Islet of Langerhans (tissue), 1 donor: Measurements from ENCODE around the gene EBP.

Experiments used
- FAIRE-seq: peaks from one replicate; lab custom pipeline; 2011; peaks lifted over from hg19 to GRCh38; lab: Jason Lieb, UNC

Gene EBP

GRCh38 chrX:48521353-48522243, at the start of gene EBP:
Gene EBP (plus strand): TSS chrX:48521808. CDS start chrX:48523772, 1,964 bp downstream.
- FAIRE-seq = no peak

DNA sequence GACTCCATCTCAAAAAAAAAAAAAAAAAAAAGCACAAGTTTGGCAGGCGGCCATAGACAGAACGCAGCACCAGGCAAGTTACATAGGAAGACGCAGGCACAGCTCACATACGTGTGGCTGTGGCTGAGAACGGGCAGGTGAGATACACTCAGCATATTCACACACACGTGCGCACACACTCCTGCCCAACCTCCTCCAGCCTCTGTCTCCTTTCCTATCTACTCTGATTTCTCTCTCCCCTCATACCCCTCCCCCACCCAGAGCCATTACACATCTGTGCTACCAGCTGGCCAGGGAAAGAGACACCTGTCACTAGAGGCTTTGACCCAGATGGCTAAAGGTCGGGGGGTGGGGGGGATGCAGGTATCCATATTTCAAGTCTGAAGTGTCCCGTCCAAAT, 49.4 kb upstream of the EBP start:
- no peak for FAIRE-seq

GRCh38 chrX:48472851-48473703, 48.5 kb upstream of the EBP start:
- no peak for FAIRE-seq

DNA sequence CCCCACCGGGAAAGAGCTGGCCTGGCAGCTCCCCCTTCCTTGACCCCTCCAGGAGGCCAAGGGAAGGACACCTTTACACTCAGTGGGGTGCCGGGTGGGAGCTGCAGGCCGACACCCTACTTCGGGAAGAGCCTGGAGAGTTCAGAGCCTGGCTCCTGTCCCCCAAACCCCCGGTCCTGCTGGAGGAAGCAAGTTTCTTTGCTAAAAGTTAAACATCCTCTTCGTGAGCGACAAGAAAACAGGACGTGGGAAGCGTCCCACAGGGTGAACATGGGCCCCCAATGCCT, 48.0 kb upstream of the EBP start:
- no peak for FAIRE-seq

DNA sequence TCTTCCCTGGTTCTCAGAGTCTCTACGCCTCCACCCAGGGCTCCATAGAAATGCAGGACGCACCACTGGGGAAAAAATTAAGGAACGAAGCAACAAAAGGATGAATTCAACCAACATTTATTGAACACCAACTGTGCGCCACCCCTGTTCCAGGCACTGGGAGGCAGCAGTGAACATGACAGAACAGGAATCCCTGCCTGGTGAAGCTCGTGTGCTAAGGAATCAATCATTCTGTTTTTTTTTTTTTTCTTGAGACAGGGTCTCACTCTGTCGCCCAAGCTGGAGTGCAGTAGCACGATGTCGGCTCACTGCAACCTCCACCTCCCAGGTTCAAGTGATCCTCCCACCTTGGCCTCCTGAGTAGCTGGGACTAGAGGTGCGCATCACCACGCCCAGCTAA, 47.5 kb upstream of the EBP start:
- FAIRE-seq = no peak

- no peak for FAIRE-seq
These were observed 47.0 kb upstream of the EBP start for GRCh38 chrX:48474581-48474980.

DNA sequence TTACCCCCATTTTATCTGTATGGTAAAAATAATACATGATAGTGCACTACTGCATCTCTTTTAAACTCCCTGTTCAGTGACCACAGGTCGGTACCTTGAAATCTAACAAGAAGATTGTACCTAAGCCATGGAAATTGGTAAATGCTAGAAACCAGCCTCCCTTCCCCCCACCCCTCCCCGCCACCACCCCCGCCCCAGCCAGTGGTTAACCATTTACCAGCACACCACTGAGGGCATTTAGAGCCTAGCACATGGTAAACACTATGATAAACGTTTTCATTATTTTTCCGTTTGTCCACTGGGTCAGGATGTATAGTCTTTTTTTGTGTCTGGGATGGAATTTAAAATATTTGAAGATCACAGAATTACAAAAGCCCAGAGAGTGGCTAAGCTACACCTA, 46.3 kb upstream of the EBP start:
- FAIRE-seq = no peak

DNA sequence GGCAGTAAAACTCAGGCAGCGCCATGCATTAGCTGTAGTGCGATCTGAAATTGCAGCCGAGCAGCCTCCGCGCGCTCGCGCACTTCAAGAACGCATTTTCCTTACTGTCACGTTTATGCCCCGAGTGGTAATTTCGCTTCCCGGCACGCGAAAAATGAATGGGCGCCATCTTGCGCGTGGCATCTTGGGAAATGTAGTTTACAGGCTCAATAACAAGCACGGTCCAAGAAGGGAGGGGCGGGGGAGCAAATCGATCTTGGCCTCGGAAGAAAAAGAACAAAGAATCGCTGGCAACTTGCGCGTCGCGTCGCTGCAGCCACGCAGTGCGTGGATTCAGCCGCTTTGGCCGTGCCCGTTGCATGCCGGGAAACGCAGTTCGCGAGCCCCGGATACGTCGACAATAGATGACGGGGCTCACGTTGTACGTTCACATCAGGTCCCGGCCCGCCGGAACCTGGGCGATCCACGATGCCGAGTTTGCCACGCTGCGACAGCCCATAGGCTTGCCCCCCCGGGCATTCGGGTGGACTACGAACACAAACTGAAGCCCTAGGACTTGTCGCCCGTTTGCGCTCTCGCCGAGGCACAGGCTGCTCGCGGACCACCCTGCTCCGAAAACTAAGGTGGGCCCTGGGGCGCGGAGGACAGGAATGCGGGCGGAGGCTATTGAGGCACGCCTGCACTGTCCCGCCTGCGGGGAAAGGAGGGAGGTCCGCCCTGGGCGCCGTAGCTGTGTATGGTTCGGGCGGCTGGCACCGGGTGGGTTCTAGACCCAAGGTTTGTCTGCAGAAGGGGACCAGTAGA, 45.6 kb upstream of the EBP start, which contains the start of gene FTSJ1:
FTSJ1 (plus strand) TSS at position 426 of the 804 bp plus-strand sequence. CDS start 1,849 bp downstream, outside the sequence.
- no peak for FAIRE-seq

DNA sequence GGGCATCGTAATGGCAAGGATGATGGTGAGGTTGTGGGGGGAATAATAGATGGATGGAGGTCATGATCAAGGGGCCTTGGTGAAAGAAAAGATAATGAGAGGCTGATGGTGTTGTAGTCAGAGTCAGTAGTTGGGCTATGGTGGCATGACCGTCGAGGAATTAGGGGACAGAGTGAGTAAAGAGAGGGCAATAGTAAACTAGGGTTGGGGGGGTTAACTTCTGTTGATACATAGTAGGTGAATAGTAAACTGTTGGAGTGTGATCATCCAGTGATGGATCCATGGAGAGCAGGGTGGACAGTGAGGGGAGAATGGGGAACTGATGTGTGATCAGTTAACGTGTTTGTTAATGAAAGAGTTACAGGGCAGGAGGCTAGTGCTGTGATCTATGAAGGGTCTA, 44.7 kb upstream of the EBP start:
- FAIRE-seq = no peak

GRCh38 chrX:48477960-48478755, 43.5 kb upstream of the EBP start:
- no peak for FAIRE-seq

GRCh38 chrX:48478806-48479205, 42.8 kb upstream of the EBP start:
- no peak for FAIRE-seq

GRCh38 chrX:48480142-48480541, 41.5 kb upstream of the EBP start:
- FAIRE-seq = no peak

DNA sequence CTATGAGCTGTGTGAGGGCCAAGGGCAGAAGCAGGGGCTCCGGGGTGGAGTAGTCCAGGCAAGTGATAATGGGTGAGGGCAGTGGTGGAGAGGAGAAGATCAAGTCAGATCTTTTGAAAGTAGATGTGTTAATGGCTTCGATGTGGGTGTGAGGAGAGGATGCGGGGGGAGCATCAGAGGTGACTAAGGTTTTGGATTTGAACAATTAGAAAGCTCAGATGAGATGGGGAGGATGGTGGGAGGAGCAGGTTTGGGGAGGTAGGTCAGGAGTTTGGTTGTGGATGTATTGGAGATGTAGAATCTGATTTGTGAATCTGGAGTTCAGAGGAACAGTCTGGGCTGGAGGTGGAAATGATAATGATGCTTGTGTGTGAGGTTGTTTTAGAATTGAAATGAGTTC, 41.0 kb upstream of the EBP start:
- FAIRE-seq = no peak

DNA sequence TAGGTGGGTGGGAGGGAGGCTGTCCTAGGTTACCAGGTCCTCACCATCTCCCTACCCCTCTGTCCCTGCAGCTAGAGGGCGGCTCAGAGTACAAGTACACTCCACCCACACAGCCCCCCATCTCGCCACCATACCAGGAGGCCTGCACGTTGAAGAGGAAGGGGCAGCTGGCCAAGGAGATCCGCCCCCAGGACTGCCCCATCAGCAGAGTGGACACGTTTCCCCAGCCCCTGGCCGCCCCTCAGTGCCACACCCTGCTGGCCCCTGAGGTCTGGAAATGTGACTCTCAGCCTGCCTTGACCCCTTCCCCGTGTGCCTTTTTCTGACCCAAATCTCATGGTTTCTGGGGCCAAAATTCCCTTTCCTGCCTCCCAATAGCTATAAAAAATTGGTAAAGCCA, 39.1 kb upstream of the EBP start:
- FAIRE-seq = no peak

GRCh38 chrX:48487362-48487798, 34.2 kb upstream of the EBP start:
- no peak for FAIRE-seq

GRCh38 chrX:48488034-48488433, 33.6 kb upstream of the EBP start:
- FAIRE-seq = no peak

- no peak for FAIRE-seq
These were observed 32.3 kb upstream of the EBP start for GRCh38 chrX:48489296-48489695.

- no peak for FAIRE-seq
These were observed 31.7 kb upstream of the EBP start for GRCh38 chrX:48489892-48490291.

- no peak for FAIRE-seq
These were observed 30.9 kb upstream of the EBP start for GRCh38 chrX:48490661-48491060.

- FAIRE-seq = no peak
These were observed 29.8 kb upstream of the EBP start for GRCh38 chrX:48491809-48492208.

- FAIRE-seq = no peak
These were observed 29.2 kb upstream of the EBP start for GRCh38 chrX:48492293-48492910.
